NCI-H1436 treated with DMSO at 0.1 percent for 48 hours (cell line): ENCODE measurements around the gene GTF2H2.
"Not testable (repeated sequence)": the region's sequence is repeated elsewhere in the genome, so short reads cannot be mapped to it uniquely, and the experiment has no call there.

Experiments
- DNase-seq: peaks from one replicate; lab custom pipeline; 2025; lab: John Stamatoyannopoulos, UW

GTF2H2 gene

DNA sequence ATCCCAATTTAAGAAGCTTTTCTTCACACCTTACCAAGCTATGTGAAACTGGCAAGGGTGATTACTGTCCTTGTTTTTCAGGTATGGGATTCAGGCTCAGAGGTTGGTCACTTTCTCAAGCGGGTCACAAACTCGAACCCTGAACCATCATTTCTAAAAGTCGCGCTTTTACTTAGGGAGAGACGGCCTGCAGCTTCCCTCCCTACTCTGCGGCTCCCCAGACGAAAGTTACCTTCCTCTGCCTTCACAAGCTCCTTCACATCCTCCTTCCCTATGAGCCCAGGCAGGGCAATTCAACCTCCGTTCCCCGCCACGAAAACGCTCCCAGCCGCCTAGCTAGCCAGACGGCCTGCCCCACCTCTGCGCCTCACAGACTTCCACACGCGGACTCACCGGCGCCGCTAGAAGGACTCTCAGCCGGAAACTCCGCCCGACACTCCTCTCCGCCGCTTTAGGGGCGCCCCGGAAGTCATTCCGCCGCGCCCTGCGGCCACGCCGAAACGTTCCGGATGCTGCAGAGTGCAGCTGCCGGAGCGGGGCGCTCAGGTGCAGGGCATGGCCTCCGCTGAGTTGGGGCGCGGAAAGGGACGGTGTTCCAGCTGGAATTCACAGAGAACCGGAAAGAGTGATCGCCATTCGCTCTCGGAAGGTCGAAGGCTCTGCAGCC lies at the start of gene GTF2H2:
TSS of gene GTF2H2 (minus strand) at position 415 of the 667 bp plus-strand sequence. CDS start 4,913 bp downstream, outside the sequence.
- DNase-seq: not testable (repeated sequence)

GRCh38 chr5:71109730-71110275 lies 42.3 kb upstream of the GTF2H2 start:
- not testable (repeated sequence) for DNase-seq

GRCh38 chr5:71099996-71100395 lies 32.5 kb upstream of the GTF2H2 start:
- not testable (repeated sequence) for DNase-seq

DNA sequence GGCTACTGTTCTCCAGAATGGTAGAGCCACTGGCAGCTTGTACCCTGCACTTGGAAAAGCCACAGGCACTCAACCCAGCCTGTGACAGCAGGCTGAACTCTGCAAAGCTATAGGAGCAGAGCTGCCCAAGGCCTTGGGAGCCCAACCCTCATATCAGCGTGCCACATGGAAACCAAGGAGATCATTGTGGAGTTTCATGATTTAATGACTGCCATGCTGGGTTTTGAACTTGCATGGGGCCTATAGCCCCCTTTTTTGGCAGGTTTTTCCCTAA lies 30.4 kb upstream of the GTF2H2 start:
- DNase-seq: not testable (repeated sequence)

- not testable (repeated sequence) for DNase-seq
These were observed 29.9 kb upstream of the GTF2H2 start for GRCh38 chr5:71097173-71097929.

DNA sequence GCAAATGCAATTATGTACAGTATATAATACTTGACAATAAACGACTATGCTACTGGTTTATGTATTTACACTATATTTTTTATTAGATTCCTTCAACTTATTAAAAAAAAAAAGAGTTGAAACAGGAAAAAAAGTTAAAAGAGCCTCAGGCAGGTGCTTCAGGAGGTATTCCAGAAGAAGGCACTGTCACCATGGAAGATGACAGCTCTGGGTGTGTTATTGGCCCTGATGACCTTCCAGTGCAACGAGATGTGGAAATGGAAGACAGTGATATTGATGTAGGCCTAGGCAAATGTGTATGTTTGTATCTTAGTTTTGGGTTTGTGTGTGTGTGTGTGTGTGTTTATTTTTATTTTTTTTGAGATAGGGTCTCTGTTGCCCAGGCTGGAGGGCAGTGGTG lies 22.3 kb upstream of the GTF2H2 start:
- DNase-seq: not testable (repeated sequence)

GRCh38 chr5:71088754-71089153 lies 21.3 kb upstream of the GTF2H2 start:
- DNase-seq: not testable (repeated sequence)

GRCh38 chr5:71086145-71086544 lies 18.7 kb upstream of the GTF2H2 start:
- not testable (repeated sequence) for DNase-seq

DNA sequence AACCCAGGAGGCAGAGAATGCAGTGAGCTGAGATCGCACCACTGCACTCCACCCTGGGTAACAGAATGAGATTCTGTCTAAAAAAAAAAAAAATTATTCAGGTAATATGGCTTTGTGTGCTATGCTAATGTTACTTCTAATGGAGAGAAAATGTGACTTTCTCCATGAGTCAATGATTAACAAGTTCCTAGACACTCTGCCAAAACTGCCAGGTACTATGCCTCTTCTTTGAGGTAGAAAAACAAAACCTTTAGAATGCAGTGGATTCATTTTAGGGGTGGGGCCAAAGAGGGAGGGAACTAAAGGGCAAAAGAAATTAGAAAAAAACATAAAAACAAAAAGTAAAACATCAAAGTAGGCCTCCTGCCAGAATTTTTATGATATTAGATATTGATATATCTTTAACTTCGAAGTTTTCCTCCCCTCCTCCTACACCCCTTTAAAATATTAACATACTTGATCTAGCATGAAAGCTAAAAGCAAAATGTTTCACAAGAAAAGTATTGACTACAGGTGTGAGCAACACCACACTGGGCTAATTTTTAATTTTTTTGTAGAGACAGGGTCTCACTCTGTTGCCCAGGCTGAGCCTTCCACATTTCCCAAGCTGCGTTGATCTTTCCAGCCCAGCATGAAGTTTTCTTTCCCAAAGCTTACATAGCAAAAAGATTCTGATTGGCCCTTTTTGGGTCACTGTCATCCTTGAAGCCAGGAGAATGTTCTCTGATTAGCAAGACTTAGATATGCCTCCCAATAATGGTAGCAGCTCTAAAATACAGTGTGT lies 17.0 kb upstream of the GTF2H2 start:
- DNase-seq: not testable (repeated sequence)

DNA sequence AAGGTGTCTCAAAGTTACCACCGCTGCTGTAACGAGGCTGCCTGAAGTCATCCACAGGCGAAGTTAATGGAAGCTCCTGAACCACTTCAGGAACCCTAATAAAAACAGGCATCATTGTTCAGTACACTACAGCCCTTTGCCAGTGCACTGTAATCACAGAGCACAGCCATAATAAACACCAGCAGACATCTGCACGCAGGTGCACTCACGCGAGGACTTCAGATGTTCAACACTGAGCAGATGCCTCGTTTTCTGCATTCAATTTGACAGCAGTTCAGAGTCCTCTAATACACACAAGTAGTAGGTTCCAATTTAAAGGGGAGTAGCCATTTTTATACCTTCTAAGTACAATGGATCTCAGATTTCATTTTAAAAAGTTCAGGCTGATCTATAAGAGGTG lies 15.4 kb upstream of the GTF2H2 start:
- DNase-seq: not testable (repeated sequence)

DNA sequence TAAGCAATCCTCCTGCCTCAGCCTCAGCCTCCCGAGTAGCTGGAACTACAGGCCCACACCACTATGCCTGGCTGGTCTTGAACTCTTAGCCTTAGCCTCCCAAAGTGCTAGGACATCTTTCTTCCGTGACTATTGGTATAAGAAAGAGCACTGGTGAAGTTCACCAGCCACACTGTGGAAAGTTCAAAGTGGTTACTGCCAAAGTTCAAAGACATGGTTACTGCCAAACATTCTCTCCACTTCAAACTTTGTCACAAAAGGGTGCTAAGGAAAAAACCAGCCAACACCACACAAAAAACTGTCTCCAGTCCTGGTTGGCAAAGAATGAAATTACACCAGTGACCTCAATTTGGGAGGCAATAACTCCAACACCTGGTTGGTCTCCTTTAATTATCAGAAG lies 14.9 kb upstream of the GTF2H2 start:
- not testable (repeated sequence) for DNase-seq

GRCh38 chr5:71061322-71061721 lies 6.2 kb downstream of the GTF2H2 start:
- not testable (repeated sequence) for DNase-seq

DNA sequence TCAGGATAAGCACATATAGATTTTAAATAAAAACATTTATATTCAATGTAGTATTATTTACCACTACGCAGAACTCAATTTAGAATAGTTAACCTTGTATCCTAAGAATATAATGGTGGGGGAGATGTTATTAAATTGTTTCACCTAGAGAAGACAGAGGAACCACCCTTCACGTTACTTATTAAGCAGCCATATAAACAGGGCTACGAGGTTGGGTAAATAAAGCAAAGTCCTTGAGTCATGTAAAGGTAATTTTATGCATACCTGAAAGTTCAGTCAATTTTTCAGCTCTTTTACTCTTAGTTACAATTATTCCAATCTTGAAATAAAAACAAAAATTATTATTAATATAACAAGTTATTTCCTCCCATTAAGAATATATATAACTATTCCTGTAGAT lies 8.1 kb downstream of the GTF2H2 start:
- DNase-seq: not testable (repeated sequence)

- DNase-seq: not testable (repeated sequence)
These were observed 22.7 kb downstream of the GTF2H2 start for GRCh38 chr5:71044808-71045207.

DNA sequence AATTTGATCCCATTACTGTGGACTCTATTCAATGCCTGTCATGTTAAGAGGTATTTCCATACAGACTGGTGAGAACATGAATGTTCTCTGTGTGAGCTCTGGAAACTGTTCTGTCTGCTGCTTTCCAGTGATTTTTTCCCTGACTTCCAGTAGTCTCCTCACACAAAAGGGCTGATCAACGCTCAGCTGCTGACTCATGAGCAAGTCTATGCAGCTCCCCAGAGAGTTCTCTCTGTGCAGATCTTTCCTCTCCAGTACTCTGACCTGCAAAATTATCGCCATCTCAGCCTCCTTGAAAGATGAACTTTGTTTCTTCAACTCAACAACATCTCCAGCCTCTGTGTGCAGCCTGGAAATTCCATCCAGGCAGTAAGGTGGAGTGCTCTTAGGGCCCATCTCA lies 23.3 kb downstream of the GTF2H2 start:
- not testable (repeated sequence) for DNase-seq

- not testable (repeated sequence) for DNase-seq
These were observed 36.3 kb downstream of the GTF2H2 start for GRCh38 chr5:71031046-71031776.

DNA sequence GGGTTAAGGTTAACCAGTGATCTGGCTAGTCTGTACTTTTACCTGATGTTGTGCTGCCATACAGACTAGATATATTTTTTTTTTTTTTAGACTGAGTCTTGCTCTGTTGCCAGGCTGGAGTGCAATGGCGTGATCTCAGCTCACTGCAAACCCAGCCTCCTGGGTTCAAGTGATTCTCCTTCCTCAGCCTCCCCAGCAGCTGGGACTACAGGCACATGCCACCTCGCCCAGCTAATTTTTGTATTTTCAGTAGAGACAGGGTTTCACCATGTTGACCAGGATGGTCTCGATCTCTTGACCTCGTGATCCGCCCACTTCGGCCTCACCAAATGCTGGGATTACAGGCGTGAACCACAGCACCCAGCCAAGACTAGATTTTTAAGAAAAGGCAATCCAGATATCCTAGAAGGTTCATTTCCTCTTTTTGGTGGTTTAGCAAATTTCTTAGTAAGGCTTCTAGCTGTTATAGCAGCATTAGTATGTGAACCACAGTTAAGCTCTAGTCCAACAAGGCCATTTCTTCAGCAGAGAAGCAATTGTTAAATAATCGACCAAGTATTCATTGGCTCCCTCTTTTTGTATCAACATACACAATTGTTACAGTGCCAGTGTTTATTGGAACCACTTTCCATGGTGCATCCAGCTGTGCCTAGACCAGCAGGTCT lies 42.1 kb downstream of the GTF2H2 start, which contains the start of gene NAIP:
TSS of gene NAIP (minus strand) at position 51 of the 665 bp plus-strand sequence. CDS start 12,424 bp downstream, outside the sequence.
- DNase-seq: not testable (repeated sequence)

GRCh38 chr5:71020643-71021042 lies 46.8 kb downstream of the GTF2H2 start:
- DNase-seq: not testable (repeated sequence)

GRCh38 chr5:71018376-71019005 lies 49.0 kb downstream of the GTF2H2 start:
- not testable (repeated sequence) for DNase-seq

DNA sequence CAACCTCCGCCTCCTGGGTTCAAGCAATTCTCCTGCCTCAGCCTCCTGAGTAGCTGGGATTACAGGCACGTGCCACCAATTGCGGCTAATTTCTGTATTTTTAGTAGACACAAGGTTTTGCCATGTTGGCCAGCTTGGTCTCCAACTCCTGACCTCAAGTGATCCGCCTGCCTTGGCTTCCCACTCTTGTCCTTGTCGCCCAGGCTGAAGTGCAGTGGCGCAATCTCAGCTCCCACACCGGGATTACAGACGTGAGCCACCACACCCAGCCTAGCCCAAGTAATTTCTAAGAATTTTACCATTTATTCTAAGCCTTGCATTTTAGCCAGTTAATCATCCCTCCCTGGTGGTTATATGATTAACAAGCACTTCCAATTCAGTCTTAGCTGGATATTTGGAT lies 53.3 kb downstream of the GTF2H2 start:
- DNase-seq: no peak
